GM12878 (cell line): ENCODE data around the gene IFIT1. TPM values are rescaled to one million over a fixed set of nuclear protein-coding genes. Genes with fewer than 3 reads are reported as not detected.

Source experiments
- CBX3 ChIP-seq: fragments of 200-600 bp; sonication (generic); IDR thresholded peaks from 2 replicates; pipeline ENCODE4 v1.6.1; 2016; ENCODE audit warnings: low read depth, borderline replicate concordance
- E2F8 ChIP-seq: fragments of 450-650 bp; IDR thresholded peaks from 2 replicates; pipeline ENCODE4 v1.6.1; 2018; ENCODE audit warnings: mild to moderate bottlenecking, low read depth, moderate library complexity; ENCODE audit not compliant: partially characterized antibody
- EED ChIP-seq: sonication (generic); IDR thresholded peaks from 2 replicates; pipeline ENCODE4 v1.6.1; 2016; ENCODE audit warnings: antibody characterized with exemption, low read depth
- HDGF ChIP-seq: fragments of 450-650 bp; IDR thresholded peaks from 2 replicates; pipeline ENCODE4 v1.6.1; 2016; ENCODE audit warnings: antibody characterized with exemption
- IKZF2 ChIP-seq, 2 experiments: fragments of 450-650 bp; IDR thresholded peaks; 2 replicates each; pipeline ENCODE4 v1.6.1; 2017; ENCODE audit warnings: mild to moderate bottlenecking in 2 of 2, moderate library complexity in 2 of 2
- MEF2B ChIP-seq: fragments of 450-650 bp; IDR thresholded peaks from 2 replicates; pipeline ENCODE4 v1.6.1; 2018; ENCODE audit warnings: mild to moderate bottlenecking, moderate library complexity; ENCODE audit not compliant: partially characterized antibody, poor library complexity, severe bottlenecking
- MTA2 ChIP-seq: fragments of 450-650 bp; IDR thresholded peaks from 2 replicates; pipeline ENCODE4 v1.6.1; 2016; ENCODE audit warnings: low read depth, mild to moderate bottlenecking, moderate library complexity
- PAX8 ChIP-seq: fragments of 450-650 bp; IDR thresholded peaks from 2 replicates; pipeline ENCODE4 v1.6.1; 2017; ENCODE audit warnings: mild to moderate bottlenecking, moderate library complexity
- PBX3 ChIP-seq: IDR thresholded peaks from 2 replicates; pipeline ENCODE4 v1.6.1; 2011; ENCODE audit warnings: mild to moderate bottlenecking, low read depth, low read length, moderate library complexity; ENCODE audit not compliant: insufficient replicate concordance
- PML ChIP-seq: IDR thresholded peaks from 2 replicates; pipeline ENCODE4 v1.6.1; 2012; ENCODE audit warnings: low read length, inconsistent platforms
- POLR2A ChIP-seq: IDR thresholded peaks from 2 replicates; pipeline ENCODE4 v1.6.1; 2011; ENCODE audit warnings: low read depth, mild to moderate bottlenecking, low read length
- POLR2AphosphoS5 ChIP-seq: IDR thresholded peaks from 2 replicates; pipeline ENCODE4 v1.6.1; 2011; ENCODE audit warnings: mild to moderate bottlenecking, low read length, inconsistent platforms
- RAD51 ChIP-seq: fragments of 450-650 bp; IDR thresholded peaks from 2 replicates; pipeline ENCODE4 v1.6.1; 2016; ENCODE audit warnings: moderate library complexity, mild to moderate bottlenecking, inconsistent platforms
- RFX5 ChIP-seq: IDR thresholded peaks from 2 replicates; pipeline ENCODE4 v1.6.1; 2011; ENCODE audit warnings: low read depth, low read length, improper control_type of control experiment
- SMARCA5 ChIP-seq: fragments of 450-650 bp; IDR thresholded peaks from 2 replicates; pipeline ENCODE4 v1.6.1; 2017; ENCODE audit warnings: mild to moderate bottlenecking
- SMC3 ChIP-seq: IDR thresholded peaks from 2 replicates; pipeline ENCODE4 v1.6.1; 2011; ENCODE audit warnings: low read length, improper control_type of control experiment, borderline replicate concordance
- TBL1XR1 ChIP-seq: IDR thresholded peaks from 2 replicates; pipeline ENCODE4 v1.6.1; 2012; ENCODE audit warnings: low read depth, low read length, improper control_type of control experiment
- USF2 ChIP-seq: IDR thresholded peaks from 2 replicates; pipeline ENCODE4 v1.6.1; 2011; ENCODE audit warnings: low read depth, low read length, improper control_type of control experiment, borderline replicate concordance
- YY1 ChIP-seq: IDR thresholded peaks from 2 replicates; pipeline ENCODE4 v1.6.1; 2011; ENCODE audit warnings: low read depth, mild to moderate bottlenecking, low read length
- ZNF207 ChIP-seq: fragments of 450-650 bp; IDR thresholded peaks from 2 replicates; pipeline ENCODE4 v1.6.1; 2014; ENCODE audit warnings: antibody characterized with exemption, mild to moderate bottlenecking, borderline replicate concordance
- ZNF622 ChIP-seq: fragments of 450-650 bp; IDR thresholded peaks from 2 replicates; pipeline ENCODE4 v1.6.1; 2017; ENCODE audit warnings: mild to moderate bottlenecking, inconsistent platforms
- polyA plus RNA-seq, 11 experiments: library from polyadenylated mRNA; depleted of rRNA in 4 of 11; unstranded in 6 of 11; stranded (reverse) in 5 of 11; fragments of >200 nt; fragmentation: Nextera tagmentation in 4 of 11; fragmentation: Illumina TruSeq in 1 of 11; extraction: Ambion mirVana in 4 of 11; extraction: Trizol in 1 of 11; gene quantifications; 1 replicate in 1 of 11; 2 replicates in 10 of 11; pipeline versions ENCODE4 v1.2.1 to v1.2.3, GENCODE V29; 2011 to 2016; ENCODE audit warnings: inconsistent platforms in 2 of 11, missing spikeins in 2 of 11, low read depth in 1 of 11
- total RNA-seq, 4 experiments: library from RNA; depleted of rRNA in 3 of 4; stranded (reverse); fragments of >200 nt in 3 of 4; fragmentation: Illumina TruSeq in 1 of 4; extraction: Trizol in 1 of 4; gene quantifications; 2 replicates each; pipeline versions ENCODE4 v1.2.1 to v1.2.3, GENCODE V29; 2013 to 2021
- TF ChIP-seq, protein P1 (sequence below): fragments of 450-650 bp; IDR thresholded peaks from 2 replicates; pipeline ENCODE4 v1.6.1; 2017; ENCODE audit warnings: antibody characterized with exemption, mild to moderate bottlenecking, moderate library complexity
- TF ChIP-seq, protein P2 (sequence below): fragments of 450-650 bp; IDR thresholded peaks from 2 replicates; pipeline ENCODE4 v1.6.1; 2016; ENCODE audit warnings: mild to moderate bottlenecking

Gene IFIT1
- total and polyA plus RNA-seq, 10 of the 15 experiments (the other 5 are each of a cell fraction or from before 2014, with no cell fraction given), result 13.9 to 37.2 (median 22.3) TPM

DNA sequence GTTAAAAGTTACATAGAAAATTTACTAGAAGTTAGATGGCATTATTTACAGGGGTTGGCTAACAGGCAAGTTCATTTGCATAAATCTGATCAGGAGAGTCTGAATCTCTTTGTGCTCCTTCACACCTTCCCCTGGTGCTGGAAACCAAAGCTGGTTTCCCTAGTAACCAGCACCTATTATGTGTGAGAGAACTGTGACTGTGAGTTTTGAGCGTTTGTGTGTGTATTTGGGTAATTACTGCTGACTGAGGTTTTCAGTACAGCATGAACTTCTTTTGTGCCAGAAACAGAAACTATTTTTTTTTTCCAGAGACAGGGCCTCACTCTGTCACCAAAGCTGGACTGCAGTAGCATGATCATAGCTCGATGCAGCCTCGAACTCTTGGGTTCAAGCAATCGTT, 24.9 kb upstream of the IFIT1 start (continued):
- no peak for TF ChIP-seq EED
- TF ChIP-seq SMARCA5, result no peak
- TF ChIP-seq MTA2, result peak; percentile 88
- no peak for TF ChIP-seq ZNF207
- TF ChIP-seq, protein P1, sequence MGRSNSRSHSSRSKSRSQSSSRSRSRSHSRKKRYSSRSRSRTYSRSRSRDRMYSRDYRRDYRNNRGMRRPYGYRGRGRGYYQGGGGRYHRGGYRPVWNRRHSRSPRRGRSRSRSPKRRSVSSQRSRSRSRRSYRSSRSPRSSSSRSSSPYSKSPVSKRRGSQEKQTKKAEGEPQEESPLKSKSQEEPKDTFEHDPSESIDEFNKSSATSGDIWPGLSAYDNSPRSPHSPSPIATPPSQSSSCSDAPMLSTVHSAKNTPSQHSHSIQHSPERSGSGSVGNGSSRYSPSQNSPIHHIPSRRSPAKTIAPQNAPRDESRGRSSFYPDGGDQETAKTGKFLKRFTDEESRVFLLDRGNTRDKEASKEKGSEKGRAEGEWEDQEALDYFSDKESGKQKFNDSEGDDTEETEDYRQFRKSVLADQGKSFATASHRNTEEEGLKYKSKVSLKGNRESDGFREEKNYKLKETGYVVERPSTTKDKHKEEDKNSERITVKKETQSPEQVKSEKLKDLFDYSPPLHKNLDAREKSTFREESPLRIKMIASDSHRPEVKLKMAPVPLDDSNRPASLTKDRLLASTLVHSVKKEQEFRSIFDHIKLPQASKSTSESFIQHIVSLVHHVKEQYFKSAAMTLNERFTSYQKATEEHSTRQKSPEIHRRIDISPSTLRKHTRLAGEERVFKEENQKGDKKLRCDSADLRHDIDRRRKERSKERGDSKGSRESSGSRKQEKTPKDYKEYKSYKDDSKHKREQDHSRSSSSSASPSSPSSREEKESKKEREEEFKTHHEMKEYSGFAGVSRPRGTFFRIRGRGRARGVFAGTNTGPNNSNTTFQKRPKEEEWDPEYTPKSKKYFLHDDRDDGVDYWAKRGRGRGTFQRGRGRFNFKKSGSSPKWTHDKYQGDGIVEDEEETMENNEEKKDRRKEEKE, result no peak
- TF ChIP-seq ZNF622, result no peak
- no peak for TF ChIP-seq E2F8
- TF ChIP-seq, protein P2, sequence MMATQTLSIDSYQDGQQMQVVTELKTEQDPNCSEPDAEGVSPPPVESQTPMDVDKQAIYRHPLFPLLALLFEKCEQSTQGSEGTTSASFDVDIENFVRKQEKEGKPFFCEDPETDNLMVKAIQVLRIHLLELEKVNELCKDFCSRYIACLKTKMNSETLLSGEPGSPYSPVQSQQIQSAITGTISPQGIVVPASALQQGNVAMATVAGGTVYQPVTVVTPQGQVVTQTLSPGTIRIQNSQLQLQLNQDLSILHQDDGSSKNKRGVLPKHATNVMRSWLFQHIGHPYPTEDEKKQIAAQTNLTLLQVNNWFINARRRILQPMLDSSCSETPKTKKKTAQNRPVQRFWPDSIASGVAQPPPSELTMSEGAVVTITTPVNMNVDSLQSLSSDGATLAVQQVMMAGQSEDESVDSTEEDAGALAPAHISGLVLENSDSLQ, result 0 out of 2 replicates have a peak, but pooled peaks have one; percentile 16
- peak; percentile 55; the same call in 1 of the 2 replicates for TF ChIP-seq RAD51
- TF ChIP-seq YY1, result no peak
- no peak; the same call in 1 of the 2 replicates for TF ChIP-seq SMC3
- TF ChIP-seq MEF2B, result peak; percentile 52
- TF ChIP-seq HDGF, result no peak
- TF ChIP-seq USF2, result no peak
- no peak for TF ChIP-seq PBX3
- TF ChIP-seq PAX8, result no peak
- no peak for TF ChIP-seq PML
- no peak for TF ChIP-seq POLR2AphosphoS5
- peak; percentile 46 to 70; a peak in 3 of 4 replicates for TF ChIP-seq IKZF2 (IDR thresholded peaks at IDR 0.05)
- TF ChIP-seq POLR2A, result no peak
- no peak for TF ChIP-seq RFX5
- TF ChIP-seq CBX3, result no peak
- no peak for TF ChIP-seq TBL1XR1
